Nucleus accumbens (tissue), 56 donors: ENCODE results near the gene LEFTY1.
"Not testable (repeated sequence)": the region's sequence is repeated elsewhere in the genome, so short reads cannot be mapped to it uniquely, and the experiment has no call there.

Experiments
- DNase-seq, 56 donors: peaks; one replicate each; lab custom pipeline; 2025; lab: John Stamatoyannopoulos, UW

LEFTY1 gene

GRCh38 chr1:225888898-225889601, at the start of gene LEFTY1:
TSS of gene LEFTY1 (minus strand) at chr1:225889146. CDS start at chr1:225889066, 80 bp downstream.
- DNase-seq = no peak

DNA sequence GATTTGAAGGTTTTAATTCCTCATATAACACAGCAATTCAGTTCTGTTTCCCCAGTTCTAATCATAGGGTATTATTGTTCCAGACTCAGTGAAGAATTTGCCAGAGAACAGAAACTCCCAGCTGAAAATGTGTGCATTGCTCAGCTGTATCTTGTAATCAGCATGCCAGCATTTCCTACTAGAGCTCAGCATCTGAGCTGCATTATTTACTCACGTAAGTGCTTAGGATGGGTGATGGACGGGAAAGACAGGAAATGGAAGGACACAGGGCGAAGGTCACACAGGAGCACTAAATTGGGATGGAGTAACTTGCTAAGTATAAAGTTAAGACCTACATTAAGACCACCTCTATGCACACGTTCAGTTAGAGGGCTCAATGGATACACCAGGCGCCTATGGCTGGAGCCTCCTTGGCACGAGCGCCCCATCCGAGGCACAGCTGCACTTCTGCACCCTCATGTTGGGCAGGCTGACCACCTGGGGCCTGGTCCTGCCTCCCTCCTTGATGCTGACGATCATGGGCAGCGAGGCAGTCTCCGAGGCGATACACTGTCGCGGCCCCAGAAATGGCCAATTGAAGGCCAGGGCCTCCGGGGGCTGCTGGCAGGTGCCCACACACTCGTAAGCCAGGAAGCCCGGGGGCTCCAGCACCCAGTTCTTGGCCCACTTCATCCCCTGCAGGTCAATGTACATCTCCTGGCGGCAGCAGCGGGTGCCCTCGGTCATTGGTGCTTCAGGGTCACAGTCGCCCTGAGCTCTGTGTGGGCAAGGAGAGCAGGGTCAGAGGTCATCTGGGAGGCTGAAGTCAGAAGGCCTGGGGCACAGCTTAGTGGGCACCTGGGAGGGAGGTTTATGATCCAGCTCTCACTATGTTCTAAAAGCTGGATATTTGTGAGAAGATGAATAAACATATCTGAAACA, 48.4 kb upstream of the LEFTY1 start:
- no peak for DNase-seq

DNA sequence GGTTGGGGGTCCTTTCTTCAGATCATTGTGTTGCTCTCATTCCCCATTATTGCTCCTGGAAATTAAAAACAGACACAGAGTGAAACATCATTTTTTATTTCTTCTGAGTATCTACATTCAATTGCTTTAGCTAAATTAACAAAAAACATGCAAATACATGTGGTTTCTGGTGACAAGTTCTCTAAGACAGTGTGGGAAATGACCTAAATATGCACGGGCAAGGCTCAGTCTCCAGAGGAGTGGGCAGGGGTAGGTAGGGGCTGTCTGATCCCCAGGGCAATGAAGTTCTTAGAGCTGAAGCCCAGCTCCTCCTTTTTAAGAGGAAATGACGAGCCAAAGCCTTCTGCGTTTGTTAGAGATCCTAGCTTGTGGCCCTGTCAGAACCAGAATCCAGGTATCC, 47.6 kb upstream of the LEFTY1 start:
- no peak for DNase-seq

GRCh38 chr1:225936086-225936485, 47.1 kb upstream of the LEFTY1 start:
- DNase-seq = not testable (repeated sequence)

GRCh38 chr1:225934711-225935110, 45.8 kb upstream of the LEFTY1 start:
- no peak for DNase-seq

DNA sequence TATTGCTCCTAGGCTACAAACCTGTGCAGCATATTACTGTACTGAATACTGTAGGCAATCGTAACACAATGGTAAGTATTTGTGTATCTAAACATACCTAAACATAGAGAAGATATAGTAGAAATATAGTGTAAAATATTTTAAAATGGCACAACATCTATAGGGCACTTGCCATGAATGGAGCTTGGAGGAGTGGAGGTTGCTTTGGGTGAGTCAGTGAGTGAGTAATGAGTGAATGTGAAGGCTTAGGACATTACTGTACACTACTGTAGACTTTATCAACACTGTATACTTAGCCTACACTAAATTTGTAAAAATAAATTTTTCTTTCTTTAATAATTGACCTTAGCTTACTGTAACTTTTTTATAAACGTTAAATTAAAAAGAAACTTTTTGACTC, 44.1 kb upstream of the LEFTY1 start:
- DNase-seq = no peak

DNA sequence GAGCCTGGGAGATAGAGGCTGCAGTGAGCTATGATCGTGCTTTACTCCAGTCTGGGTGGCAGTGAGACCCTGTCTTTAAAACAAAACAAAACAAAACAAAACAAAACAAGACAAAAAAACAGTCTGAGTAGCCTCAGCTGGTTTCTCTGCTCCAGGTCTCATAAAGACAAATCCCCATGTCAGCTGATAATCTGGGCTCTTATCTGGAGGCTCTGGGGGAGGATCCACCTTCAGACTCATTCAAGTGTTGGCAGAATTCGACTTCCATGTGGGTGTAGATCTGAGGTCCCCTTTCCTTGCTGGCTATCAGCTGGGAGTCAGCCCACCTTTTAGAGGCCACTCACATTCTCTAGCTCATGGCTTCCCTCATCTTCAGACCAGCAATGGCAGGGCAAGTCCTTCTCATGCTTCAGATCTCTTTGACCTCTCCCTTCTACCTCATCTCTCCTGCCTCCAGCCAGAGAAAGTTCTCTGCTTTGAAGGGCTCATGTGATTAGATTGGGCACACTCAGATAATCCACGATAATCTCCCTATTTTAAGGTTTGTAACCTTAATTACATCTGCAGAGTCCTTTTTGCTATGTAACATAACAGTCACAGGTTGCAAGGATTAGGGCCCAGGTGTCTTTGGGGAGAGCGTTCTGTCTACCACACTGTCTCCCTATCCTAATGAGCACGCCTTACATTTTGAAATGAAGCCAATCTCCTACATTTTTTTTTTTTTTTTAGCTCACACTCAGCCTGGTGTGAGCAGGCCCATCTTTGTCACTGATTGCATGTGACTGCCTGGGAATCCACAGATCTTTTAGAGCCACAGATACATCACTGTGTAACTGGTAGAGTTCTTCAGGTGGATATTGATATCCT, 42.6 kb upstream of the LEFTY1 start:
- no peak for DNase-seq

GRCh38 chr1:225930566-225930965, 41.6 kb upstream of the LEFTY1 start:
- DNase-seq = no peak

DNA sequence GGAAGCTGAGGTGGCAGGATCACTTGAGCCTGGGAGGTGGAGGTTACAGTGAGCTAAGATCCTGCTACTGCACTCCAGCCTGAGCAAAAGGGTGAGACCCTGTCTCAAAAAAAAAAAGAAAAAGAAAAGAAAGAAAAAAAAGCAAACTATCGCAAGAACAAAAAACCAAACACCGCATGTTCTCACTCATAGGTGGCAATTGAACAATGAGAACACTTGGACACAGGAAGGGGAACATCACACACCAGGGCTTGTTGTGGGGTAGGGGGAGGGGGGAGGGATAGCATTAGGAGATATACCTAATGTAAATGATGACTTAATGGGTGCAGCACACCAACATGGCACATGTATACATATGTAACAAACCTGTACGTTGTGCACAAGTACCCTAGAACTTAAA, 40.5 kb upstream of the LEFTY1 start:
- DNase-seq = not testable (repeated sequence)

GRCh38 chr1:225928186-225929175, 39.5 kb upstream of the LEFTY1 start:
- no peak for DNase-seq

DNA sequence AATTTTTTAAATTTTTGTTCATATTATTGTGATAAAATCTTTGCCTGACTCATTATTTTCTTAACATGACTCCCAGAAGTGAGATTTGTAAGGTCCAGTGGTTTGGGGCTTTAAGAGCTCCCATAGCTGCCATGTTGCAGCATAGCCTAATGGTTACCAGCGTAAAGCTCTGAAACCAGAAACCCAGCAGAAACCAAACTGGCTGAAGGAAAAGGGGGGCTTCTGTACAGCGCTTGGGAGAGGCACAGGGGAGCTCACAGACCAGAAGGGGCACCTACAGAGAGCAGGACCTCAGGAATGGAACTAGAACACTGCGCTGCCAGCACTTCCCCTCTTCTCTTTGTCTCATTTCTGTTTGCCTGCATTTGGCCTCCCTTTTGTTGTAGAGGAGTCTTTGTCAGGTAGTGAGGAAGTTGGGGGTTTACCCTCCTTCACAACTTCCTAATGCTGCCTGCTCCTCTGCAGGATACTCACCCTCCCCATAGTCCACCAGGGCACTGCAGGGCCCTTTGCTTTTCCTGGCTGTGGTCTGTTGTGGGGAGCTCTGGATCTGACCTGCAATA, 37.7 kb upstream of the LEFTY1 start:
- no peak for DNase-seq

- DNase-seq = peak; percentile 57 to 97 (median 93)
Observed at GRCh38 chr1:225923692-225924555, 35.0 kb upstream of the LEFTY1 start, which contains the start of gene PYCR2. TSS of gene PYCR2 (minus strand) at chr1:225924250. CDS start at chr1:225924110, 140 bp downstream.

DNA sequence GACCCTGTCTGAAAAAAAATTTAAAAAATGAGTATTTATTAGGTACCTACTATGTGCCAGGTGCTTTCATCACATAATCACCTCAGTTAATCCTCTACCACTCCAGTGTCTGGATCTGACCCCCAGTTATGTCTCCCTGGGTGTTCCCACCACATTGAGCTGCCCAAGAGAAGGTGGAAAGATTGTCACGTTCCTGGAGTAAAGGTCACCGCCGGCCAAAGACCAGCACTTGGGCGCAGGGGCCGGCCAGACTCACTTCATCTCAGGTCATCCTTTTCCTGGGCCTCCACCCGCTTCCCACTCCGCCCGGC, 34.4 kb upstream of the LEFTY1 start:
- peak in 1 of 56 donors; percentile 42 for DNase-seq

DNA sequence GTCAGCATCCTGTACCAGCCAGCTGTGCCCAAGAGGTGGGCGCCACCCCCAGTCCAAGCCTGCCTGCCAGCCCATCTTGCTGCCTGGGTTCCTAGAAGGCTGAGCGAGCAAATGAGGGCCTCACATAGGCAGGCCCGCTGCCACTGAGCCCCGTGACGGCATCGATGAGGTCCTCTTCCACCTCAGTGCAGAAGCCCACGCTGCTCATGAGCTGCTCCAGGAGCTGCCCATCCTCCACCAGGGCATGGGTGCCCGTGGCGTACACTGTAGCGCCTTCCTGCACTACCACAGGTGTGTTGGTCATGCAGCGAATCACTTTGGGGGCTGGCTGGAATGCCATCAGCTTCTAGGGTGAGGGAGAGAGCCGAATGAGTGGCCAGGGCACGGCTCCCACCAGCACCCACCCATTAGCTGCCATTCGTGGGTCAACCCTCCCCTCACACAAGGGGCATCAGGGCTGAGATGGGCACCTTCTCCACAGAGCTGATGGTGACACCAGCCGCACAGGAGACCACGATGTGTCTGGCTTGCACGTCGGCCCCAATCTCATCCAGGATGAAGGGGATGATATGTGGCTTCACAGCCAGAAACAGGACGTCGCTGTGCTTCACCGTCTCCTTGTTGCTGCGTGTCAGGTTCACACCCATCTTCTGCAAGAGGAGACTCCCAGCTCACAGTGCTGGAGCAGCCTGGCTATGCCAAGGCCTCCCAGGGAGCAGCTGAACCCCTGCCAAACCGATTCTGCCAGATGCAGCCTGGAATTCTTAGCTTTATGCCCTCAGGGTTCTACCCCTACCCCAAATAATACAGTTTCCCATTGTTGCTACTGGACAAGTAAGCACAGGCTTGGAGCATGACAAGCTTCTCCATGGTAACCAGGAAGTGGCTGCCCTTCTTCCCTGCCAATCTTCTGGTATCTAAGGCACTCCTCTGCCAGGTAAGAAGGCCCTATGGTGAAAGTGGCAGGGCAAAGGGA, 33.1 kb upstream of the LEFTY1 start:
- peak in 1 of 56 donors; percentile 16 for DNase-seq

DNA sequence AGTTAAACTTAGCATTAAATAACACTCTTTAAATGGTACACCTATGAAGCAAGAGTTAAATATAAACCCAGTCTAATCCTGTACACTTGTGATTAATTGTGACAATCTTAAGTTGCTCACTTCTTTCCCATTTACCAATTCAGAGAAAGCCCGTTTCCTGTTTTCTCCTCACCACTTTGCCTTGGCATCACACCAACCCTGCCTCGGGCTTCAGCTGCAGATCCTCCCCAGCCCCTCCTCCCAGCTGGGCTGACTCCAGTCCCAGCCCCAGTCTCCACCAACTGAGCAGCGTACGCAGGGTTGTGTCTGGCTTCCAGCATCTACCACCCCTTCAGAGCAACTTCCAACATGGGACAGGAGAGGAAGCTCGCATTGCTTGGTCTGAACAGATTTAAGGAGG, 31.0 kb upstream of the LEFTY1 start:
- peak in 54 of 56 donors; percentile 17 to 94 (median 79) for DNase-seq

GRCh38 chr1:225918280-225918679, 29.3 kb upstream of the LEFTY1 start:
- no peak for DNase-seq

- no peak for DNase-seq
Observed at GRCh38 chr1:225917536-225917935, 28.6 kb upstream of the LEFTY1 start.
